GM18870 (cell line): ENCODE results near the gene CLPX.
"Not testable (repeated sequence)": the region's sequence is repeated elsewhere in the genome, so short reads cannot be mapped to it uniquely, and the experiment has no call there.

Experiments used
- ATAC-seq: cut with Tn5 transposase; IDR thresholded peaks from one replicate; pipeline ENCODE4 v1.9.1; 2021; ENCODE audit warnings: moderate library complexity; ENCODE audit not compliant: unreplicated experiment

CLPX gene

DNA sequence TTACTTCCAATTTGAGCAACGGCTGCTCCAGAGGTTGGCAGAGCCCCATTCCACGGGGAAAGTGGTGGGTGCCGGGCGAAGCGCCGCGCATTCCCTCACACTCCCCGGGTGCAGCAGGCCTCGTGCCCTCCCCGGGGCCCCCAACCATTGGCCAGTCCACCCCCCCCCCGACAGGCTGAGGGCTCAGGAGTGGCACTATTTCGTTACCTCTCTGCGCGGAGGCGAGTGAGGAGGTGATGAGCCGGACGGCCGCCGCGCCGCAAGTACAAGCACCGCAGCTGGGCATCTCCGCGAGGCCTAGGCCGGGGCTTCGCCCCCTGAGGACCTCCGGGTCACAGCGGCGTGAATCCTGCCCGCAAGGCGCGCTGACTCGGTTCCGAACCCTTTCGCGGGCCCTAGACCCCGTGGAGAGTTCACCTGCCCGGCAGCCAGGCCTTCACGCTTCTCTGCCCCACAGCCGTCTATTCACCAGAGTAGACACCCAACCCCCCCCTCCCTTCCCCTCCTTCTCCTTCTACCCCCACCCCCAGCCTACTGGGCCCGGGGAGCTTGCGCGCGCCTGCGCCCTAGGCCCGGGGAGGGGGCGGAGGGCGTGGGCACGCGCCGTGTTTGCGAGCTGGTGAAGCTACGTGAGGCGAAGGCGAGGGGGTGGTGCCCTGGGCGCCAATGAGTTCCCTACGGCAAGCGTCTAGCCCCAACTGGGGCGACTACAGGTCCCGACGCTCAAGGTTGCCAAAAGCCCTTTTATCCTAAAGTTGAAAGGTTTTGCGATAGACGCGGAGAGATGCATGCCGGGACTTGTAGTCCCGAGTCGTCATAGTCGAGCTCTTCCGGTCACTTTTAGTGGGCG lies at the start of gene CLPX:
CLPX (minus strand) TSS at position 475 of the 850 bp plus-strand sequence; CDS start at position 286, 189 bp downstream.
- peak; percentile 61 for ATAC-seq

DNA sequence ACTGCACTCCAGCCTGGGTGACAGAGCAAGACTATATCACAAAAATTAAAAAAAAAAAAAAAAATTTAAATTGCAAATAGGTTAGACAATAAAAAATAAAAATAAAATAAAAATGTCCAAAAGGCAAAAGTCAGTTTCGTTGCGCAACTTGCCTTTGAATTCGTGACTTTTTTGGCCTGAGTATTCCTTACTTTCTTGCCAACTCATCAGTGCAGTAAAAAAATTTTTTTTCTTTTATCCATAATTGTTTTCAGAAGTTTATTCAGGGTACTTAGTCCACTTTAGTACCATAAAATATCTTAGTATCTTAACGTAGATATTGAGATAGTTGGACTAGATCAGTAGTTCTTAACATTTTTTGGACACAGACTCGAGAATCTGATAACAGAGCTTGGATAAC lies 48.6 kb upstream of the CLPX start:
- ATAC-seq: no peak

DNA sequence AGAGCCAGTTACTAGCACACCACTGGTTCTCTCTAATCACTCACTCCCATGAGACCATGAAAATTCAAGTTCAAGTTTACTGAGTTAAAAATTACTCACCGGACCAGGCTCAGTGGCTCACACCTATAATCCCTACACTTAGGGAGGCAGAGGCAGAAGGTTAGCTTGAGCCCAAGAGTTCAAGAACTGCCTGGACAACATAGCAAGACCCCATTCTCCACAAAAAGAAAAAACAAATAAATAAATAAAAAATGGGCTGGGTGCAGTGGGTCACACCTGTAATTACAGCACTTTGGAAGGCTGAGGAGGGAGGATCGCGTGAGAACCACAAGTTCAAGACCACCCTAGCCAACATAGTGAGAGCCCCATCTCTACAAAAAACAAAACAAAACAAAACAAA lies 47.4 kb upstream of the CLPX start:
- no peak for ATAC-seq

DNA sequence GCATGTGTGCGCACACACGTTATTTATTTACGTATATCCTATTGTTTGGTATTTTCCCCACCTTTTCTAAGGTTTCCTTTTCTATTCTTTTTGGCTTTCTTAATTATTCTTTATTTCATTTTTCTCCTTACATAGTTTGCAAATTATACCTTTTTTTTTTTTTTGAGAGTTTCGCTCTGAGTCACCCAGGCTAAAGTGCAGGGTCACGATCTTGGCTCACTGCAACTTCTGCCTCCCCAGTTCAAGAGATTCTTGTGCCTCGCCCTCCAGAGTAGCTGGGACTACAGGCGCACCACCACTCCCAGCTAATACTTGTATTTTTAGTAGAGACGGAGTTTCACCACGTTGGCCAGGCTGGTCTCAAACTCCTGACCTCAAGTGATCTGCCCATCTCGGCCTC lies 46.2 kb upstream of the CLPX start:
- no peak for ATAC-seq

DNA sequence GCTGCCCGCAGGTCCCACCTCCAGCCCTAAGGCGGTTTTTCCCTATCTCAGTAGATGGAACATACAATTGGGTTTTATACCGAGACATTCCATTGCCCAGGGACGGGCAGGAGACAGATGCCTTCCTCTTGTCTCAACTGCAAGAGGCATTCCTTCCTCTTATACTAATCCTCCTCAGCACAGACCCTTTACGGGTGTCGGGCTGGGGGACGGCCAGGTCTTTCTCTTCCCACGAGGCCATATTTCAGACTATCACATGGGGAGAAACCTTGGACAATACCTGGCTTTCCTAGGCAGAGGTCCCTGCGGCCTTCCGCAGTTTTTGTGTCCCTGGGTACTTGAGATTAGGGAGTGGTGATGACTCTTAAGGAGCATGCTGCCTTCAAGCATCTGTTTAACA lies 41.8 kb upstream of the CLPX start:
- ATAC-seq: not testable (repeated sequence)

DNA sequence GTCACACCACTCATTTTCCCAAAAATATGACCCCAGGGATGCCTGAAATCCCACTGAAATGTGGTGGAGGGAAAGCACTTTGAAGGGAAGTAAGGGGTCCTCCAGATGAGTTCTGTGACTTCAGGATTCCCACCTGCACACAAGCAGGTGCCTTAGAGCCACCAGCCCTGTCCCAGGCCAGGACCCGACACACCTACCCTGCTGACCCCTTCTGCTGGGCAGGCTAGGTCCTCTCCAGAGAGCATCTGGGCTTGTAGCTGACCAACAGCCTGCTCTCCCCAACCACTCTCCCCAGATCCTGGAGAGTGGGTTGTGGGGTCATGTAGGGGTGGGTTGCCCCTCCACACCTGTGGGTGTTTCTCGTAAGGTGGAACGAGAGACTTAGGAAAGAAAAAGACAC lies 41.1 kb upstream of the CLPX start:
- ATAC-seq: no peak

DNA sequence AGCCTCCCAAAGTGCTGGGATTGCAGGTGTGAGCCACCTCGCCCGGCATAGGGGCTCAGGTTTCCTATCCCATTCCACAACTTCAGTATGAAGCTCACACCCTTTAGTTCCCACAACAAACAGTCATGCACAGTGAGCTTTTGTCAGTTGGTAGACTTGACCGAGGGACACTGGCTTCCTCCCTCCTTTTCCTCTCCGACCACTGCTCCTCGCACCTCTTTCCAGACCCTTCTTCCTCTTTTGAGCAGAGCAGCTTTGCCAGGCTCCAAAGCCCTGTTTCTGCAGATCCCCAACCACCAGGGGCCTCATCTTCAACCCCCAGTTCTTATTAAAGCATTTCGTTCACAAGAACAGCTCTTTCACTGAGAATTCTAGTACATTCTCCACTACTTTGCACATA lies 38.9 kb upstream of the CLPX start:
- no peak for ATAC-seq

DNA sequence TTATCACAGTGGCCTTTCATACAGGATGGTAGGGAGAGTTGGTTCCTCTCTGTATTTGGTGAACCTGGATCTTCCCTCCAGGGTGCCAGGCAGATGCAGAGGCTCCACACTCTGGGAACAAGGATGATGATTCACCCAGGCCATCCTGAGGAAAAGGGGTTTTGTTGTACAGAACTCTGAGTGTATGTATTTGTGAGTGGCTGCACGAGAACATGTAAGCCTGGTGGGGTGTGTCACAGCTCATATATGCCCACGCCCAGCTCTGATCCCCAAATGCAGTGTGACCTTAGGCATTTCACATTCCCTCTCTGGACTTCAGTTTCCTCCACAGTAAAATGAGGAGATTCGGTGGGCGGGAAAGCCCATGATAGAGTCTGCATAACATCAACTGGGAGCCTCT lies 37.7 kb upstream of the CLPX start:
- no peak for ATAC-seq

DNA sequence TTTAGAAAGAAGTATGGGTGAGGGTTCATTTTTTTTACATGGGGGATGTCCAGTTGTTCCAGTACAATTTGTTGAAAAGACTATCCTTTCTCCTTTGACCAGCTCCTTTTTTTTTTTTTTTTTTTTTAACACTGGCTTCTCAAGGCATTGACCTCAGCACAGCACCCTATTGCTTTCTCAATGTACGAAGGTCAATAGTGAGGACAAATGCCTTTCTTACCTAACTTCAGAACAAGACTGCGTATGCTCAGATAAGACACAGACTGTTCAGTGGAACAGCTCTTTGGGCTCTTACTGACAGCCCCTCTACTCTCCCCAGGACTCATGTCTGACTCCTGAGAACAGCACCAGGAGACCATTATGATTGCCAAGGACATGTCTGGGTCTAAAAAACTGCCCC lies 36.6 kb upstream of the CLPX start:
- no peak for ATAC-seq

DNA sequence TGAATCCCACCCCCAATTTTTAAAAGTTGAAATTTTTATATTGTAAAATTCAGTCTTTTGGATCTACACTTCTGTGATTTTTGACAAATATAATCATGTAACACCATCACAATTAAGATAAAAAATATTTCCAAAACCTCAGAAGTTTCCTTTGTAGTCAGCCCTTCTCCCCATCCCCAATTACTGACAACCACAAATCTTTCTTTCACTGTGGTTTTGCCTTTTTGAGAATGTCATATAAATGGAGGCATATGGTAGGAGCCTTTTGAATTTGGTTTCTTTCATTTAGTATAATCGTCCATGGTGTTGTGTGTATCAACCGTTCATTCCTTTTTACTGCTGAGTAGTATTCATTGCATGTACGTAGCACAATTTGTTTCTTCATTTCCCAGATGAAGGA lies 34.0 kb upstream of the CLPX start:
- no peak for ATAC-seq

DNA sequence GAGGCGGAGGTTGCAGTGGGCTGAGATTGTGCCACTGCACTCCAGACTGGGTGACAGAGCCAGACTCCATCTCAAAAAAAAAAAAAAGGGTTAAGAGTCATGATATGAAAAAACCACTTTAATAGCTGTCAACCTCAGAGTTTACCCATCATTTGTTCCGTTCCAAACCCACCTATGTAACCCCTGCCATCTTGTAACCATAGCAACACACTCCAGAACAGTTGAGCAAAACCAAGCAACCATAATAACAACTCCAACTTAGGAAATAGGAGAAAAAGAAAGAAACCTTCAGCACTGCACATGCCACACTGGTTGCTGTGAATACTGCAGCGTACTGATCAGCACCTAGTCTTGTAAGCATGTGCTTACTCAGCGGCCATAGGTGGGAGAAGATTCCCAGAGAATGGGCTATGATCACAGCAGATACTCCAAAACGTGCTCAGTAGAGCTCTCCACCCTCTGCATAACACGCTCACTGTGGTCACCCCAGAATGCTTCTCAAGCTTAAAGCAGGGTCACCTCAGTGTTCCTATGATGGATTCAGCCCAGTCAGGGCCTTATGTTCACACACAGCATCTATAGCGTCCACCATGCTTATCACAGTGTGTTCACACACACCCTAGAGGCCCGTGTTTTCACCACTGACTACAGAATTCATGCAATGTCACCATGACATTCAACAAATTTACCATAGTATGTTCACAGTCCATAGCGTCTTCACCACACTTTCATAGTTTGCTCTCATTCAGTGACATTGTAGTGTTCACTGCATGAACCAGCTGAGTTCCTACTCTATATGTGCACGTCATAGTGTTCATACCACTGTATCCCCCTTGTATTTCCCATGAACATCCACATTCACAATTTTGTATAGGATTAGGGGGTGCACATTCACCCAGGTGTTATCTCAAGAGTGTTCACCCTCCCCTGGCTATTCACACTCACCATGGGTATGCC lies 32.7 kb upstream of the CLPX start:
- ATAC-seq: no peak

DNA sequence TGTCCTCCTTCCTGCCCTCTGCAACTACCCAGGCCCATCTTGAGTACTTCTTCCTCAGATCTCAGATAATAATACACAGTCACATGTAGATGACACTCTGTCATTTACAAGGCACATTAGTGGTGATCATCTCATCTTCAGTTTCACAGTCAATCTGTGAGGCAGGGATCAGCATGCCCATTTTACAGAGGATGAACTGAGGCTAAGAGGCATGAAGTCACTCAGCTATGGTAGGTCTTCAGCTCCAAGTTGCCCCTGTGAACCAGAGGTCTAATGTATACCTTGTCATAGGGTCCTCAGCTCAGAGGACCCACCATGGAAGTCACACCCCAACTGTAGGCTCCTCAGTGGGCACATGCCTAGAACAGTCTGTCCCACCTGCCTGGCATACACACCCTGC lies 30.4 kb upstream of the CLPX start:
- ATAC-seq: no peak

DNA sequence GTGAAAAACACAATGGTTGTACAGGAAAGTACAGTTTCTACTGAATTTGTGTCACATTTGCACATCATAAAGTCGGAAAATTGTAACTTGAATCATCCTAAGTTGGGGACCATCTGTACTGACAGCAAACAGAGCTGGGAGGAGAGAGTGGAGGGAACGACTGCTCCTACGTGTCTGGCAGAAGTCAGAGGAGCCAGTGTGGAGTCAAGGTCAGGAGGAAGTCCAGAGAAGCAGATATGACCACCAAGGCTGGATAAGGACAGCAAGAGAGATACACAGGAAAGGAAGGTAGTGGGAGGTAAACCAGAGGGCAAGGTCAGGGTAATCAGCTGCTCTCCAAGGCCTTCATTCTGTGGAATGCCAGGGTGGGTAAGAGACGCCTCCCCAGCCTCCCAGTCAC lies 28.9 kb upstream of the CLPX start:
- no peak for ATAC-seq

DNA sequence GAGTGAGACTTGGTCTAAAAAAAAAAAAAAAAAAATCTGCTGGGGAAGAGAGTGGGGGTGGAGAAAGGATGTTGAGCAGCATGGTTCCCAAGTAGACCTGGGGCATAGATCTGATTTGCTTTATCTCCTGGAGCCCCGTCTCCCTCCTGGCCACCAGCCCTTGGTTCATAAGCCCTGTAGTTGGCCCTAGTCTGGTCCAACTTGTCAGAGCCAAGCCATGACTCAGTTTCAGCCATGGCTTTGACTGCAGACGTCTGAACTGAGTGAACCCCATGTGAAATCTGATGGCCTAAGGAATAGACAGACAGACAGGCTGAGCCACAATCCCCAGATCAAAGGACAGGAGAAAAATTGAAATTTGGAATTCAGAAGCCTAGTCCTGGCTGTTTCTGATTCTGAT lies 28.1 kb upstream of the CLPX start:
- no peak for ATAC-seq

DNA sequence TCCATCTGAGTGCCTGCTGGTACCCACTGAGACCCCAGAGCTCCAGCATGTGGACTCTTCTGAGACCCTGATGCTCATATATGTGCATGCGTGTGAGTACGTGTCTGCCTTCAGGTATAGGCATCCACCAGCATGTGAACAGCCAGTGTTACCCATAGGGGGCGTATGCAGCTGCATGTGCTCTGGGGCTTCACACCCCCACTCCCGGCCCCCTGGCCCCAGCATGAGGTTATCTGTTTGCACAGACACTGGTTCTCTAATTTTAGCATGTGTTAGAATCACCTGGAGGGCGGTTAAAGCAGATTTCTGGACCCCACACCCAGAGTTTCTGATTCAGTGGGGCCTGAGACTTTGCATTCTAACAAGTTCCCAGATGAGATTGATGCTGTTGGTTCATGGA lies 27.0 kb upstream of the CLPX start:
- no peak for ATAC-seq

DNA sequence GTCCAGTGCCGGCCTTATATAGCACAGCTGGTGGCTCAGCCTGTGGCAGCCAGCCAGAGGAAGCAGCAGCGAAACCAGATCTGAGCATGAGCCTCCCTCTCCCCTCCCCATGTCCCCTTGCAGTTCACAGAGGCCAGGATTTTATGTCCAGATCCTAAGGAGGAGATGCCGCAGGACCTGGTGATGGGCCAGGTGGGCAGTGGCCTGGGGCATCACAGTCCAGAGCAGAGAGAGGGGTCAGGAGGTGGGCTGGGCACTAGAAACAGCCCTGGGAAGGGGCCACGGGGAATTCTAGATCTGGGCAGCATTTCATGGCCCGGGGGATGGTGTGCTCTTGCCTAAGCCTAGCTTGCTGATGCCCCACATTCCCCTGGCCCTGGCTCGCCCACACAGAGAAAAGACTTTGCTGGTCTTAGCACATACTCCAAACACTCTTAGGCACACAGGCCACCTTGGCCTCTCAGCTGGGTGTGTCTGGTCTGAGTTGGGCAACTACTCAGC lies 26.4 kb upstream of the CLPX start:
- no peak for ATAC-seq

DNA sequence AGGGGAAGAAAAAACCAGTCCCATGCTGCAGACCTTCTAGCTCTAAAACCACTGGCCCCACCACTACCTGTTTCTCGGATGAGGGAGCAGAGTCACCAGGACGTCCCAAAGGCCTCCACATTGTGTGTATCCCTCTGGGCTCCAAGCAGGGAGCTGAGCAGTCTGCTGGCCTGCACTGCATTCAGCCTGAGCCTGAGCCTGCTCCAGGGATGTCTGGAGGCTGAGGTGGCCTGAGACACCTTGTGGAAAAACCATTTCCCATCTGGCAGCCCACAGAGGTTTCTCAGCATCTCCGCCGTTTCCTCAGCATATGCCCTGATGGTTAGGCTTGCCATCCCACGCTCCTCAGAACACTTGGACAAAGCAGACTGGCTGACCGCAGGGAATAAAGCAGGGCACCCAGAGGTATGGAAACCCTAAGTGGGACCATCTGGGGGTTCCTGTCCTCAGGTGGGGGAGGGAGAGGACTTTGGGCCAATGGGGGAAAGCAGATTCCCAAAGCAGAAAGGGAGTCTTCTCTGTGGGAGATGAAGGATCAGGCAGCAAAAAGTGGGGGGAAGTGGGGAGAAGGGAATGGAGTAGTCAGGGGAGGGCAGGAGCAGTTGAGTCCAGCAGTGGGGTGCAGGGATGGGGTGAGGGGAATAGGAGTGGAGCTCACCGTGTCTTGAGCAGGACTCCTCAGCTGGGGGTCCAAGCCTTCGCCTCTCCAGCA lies 25.8 kb upstream of the CLPX start, which contains the start of gene CILP:
CILP (minus strand) TSS at position 704 of the 712 bp plus-strand sequence. CDS start 1,718 bp downstream, outside the sequence.
- ATAC-seq: no peak

DNA sequence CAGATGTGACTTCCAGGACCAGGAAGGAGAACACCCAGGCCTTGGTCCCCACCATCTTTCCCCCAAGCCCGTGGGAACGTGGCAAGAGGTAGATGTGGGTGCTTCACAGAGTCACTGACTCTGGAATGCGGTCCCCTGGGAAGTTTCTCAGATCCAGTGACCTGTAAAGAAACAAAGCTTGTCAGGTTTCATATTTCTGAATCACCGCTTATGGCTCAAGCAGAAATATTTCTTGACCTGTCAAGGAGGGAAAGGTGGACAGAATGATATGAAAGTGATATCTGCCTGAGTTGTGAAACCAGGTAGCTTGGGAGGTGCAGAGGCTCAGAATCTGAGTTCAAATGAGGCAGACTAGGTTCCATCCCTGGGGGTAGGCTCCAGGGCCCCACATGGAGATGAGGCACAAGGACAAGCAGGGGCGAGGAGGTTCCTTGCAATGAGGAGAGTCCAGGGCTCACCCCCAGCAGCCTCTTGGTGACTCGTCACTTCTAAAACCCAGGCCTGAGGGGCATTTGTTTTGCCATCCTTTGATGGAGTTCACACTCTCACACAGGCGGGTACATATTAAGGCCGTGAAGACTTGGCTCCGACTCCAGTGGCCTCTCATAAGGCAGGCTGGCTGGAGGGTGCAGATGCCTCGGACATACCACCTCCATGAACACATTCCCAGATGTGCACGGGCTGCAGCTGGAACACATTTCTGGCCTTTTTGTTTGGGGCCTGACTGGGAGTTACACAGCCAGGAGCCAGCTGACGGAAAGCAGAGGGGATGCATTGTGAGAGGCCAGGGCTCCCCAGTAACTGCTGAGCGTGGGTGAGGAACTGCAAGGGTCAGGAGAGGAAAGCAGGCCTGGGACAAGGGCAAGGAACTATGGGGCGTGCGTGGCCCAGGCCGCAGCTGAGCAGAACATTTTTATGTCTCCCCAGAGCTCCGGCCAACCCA lies 24.8 kb upstream of the CLPX start:
- ATAC-seq: no peak

DNA sequence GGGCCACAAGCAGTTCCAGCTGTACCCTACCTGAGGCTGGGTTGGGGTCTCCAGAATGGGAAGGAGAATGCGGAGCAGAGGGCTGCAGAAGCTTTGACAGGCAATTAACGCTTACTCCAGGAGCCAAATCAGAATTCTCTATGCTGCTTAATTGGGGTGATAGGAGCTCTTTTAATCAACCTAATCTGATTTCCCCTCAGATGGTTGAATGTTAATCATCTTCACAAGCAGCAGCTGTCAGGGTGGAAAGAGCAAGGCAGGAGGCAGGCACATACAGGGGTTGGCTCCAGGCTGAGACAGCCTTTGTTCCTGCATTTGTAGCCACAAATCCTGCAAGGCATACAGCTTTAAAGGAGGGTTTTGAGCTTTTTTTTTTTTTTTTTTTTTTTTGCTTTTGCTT lies 23.5 kb upstream of the CLPX start:
- ATAC-seq: no peak

DNA sequence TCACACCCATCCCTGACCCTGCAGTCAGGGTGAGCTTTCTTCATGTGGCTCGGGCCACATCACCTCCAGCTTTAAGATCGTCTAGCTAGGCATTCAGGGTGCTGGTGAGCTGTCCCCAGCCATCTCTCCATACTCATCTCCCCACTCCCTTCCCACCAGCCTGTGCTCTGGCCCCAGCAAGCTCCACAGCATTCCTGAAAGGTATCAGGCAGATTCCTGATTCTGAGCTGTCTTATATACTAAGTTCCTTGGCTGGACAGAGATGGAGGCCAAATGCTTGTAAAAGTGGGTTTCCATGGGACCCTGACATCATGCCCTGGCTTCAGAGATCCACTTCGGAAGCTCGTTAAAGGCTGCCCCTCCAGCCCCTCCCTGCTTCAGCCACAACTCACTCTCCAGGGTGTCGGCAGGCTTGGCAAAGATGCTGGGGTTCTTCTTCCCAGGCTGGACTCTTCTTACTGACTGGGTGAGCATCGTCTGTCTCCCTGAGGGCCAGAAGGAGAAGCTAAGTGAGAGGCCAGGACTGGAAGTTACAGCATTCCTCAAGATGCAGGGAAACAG lies 22.2 kb upstream of the CLPX start:
- no peak for ATAC-seq
